Measurements from ENCODE around the gene OTUD7B. TPM values are rescaled to one million over a fixed set of nuclear protein-coding genes. Genes with fewer than 3 reads are reported as not detected.
A peak's percentile ranks its signal among the peaks of the same experiment; 100 is the strongest.

The OTUD7B gene
- total RNA-seq, 1 experiment from 2014 or later: 14.2 TPM

DNA sequence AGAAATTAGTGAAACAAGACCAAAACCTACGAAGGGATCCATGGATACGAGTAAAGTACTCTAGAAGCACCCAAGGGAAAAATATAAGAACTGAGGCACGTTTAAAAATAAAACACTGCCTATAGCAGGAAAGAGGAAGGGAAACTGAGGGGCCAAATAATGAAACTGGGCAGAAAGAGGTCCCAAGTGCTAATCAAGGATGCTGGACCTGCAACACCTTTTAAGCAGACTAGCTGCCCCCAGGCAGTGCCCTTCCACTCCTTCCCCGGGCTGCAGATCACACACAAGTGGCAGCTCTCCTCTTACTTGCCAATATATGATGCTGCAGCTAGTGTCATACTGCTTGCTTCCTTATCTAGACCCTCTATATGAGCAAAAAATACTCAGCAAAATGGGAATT is 7.6 kb upstream of the OTUD7B start:
- Histone ChIP-seq H3K36me3 (no peaks in the 10 kb centered on the region), H3K27me3 (replicated peaks) (no peaks in the 10 kb centered on the region), H3K9me3 (replicated peaks) (no peaks in the 10 kb centered on the region), H3K4me3 (no peak overlapping the region), H3K27ac (no peak overlapping the region), H3K4me1 (replicated peaks) (no peaks in the 10 kb centered on the region)
- DNase-seq (ENCODE audit: low read depth in 1 of 2, low spot score in 2 of 2): no peak

DNA sequence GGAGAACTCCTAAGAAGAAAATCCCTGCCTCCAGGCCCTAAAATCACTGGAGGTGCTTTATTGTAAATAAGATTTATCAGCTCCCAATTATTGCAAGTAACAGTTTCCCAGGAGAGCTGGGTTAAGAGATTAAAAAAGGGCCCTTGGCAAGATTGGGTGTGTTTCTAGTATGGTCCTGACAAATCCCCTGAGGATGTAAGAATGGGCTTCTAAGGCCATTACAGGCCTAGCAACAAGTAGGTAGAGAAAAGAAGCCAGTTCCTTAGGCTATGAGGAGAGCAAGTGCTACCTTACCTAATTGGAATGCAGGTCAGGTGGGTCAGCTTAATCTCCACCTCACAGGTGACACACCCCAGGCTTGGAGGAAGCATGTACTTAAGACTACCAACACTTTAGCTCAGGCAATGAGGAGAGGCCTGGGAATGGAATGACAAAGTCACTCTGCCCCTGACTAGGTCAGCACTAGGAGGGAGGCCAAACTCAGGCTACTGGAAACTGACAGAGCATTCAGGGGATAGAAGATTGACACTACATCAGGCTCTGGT is 6.8 kb upstream of the OTUD7B start:
- H3K4me3 ChIP-seq: no peak overlapping the region
- no peak overlapping the region for H3K27ac ChIP-seq
- H3K4me1 ChIP-seq (replicated peaks): no peaks in the 10 kb centered on the region
- no peaks in the 10 kb centered on the region for H3K36me3 ChIP-seq
- H3K27me3 ChIP-seq (replicated peaks): no peaks in the 10 kb centered on the region
- no peaks in the 10 kb centered on the region for H3K9me3 ChIP-seq (replicated peaks)
- no peak for DNase-seq (ENCODE audit: low read depth in 1 of 2, low spot score in 2 of 2)

DNA sequence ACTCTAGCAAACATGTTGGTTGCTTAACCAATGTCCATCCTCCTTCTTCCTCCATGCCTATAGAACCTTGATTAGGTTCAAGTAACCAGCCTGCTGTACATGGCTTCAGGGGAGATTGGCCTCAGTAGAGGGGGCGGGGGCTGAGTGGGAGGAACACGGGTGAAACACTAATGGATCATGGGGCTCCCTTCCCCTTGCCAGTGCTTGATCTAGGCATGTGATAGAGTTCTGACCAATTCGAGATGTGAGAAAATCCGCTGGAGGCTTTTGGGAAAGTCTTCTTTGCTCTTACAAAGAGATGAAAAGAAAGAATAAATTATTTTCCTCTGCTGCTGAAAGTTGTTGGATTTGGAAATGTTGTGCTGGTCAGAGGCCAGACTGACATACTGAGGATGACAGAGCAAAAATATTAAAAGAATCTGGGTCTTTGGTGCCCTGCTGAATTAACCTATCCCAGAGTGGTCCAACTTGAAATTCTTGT is 5.2 kb upstream of the OTUD7B start:
- H3K4me3 ChIP-seq: no peak overlapping the region
- no peaks in the 10 kb centered on the region for H3K36me3 ChIP-seq
- no peaks in the 10 kb centered on the region for H3K9me3 ChIP-seq (replicated peaks)
- H3K27ac ChIP-seq: no peak overlapping the region
- no peak for DNase-seq (ENCODE audit: low read depth in 1 of 2, low spot score in 2 of 2)
- H3K27me3 ChIP-seq (replicated peaks): no peaks in the 10 kb centered on the region
- peaks cover 7% of the 10 kb centered on the region for H3K4me1 ChIP-seq (replicated peaks)

DNA sequence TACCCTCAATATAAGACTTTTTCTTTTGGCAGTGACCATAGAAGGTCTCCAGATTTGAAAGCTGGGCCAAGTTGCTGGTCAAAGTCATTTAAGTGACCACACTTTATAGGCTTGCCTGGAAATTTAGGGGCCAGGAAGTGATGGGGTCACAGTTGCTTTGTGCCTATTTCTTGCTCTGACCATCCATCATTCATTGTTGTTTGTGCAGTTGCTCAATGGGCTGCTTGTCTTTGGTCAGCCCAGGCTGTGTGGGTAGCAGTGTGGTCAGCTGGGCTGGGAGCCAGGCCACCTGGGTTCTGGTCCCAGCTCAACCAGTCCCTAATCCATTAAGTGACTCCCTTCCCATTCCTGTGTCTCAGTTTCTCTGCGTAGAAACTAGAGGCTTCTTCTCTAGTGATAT is 2.1 kb upstream of the OTUD7B start:
- no peak for DNase-seq (ENCODE audit: low read depth in 1 of 2, low spot score in 2 of 2)
- H3K9me3 ChIP-seq (replicated peaks): no peaks in the 10 kb centered on the region
- no peaks in the 10 kb centered on the region for H3K27me3 ChIP-seq (replicated peaks)
- H3K27ac ChIP-seq: no peak overlapping the region
- H3K36me3 ChIP-seq: peaks cover 4% of the 10 kb centered on the region; the same call in 1 of the 2 replicates
- no peak overlapping the region for H3K4me3 ChIP-seq
- H3K4me1 ChIP-seq (replicated peaks): peaks cover 23% of the 10 kb centered on the region

DNA sequence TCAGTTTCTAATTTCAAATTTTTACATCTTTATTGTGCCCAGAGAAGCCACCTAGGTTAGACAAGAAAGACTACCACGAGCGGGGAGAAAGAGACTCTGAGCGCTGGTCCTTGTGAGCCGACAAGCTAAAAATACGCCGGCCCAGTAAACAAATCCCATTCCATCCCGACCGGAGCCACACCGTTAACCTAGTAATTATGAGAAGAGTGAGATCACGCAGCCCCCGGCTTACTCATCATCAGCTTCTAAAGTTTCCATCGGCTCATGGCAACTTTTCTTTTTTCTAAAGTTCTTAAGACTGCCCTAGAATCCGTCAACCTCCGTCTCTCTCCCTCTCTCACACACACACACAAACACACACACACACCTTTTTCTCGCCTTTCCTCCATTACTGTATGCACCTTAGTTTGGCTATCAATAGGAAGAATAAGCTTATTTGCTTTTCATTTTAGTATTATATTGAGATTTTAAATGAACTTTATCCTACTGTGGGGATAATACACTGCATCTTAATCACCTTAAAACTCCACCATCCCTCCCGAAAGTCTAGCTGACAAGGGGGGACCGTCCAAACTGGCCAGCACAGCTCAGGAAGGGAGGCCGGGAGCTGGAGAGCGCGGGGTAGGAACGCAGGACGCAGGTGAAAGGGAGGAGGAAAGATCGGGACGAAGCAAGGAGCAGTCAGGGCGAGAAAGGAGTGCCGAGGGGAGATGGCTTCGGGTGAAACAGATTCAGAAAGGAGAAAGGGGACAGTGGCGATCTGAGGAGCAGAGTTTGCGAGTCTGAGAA is 728 bp downstream of the OTUD7B start:
- Histone ChIP-seq H3K9me3 (replicated peaks) (no peaks in the 10 kb centered on the region), H3K4me1 (replicated peaks) (peaks cover 34% of the 10 kb centered on the region), H3K36me3 (peaks cover 23% of the 10 kb centered on the region), H3K4me3 (peak overlapping the region; percentile 78), H3K27ac (peak overlapping the region; percentile 69), H3K27me3 (replicated peaks) (no peaks in the 10 kb centered on the region)
- DNase-seq (ENCODE audit: low read depth in 1 of 2, low spot score in 2 of 2): peak; percentile 68 to 73

DNA sequence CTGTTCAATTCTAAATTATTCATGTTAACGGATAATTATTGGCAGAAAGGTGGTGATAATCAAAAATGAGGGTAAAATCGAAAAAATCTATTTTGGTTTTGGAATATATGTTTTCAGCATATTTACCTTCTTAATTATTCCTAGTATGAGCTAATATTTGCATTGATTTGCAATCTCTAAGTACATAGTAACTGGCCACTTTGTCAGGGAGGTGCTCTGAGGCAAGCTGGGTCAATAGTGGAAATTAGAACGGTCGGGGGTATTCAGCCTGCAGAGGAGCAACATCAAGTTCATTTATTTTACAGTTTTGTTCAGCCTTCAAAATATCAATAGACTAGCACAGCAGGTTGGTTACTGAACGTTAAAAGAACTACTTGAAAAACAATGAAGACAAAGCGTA is 1.8 kb downstream of the OTUD7B start:
- Histone ChIP-seq H3K4me1 (replicated peaks) (peaks cover 34% of the 10 kb centered on the region), H3K27ac (no peak overlapping the region; the same call in 1 of the 2 replicates)
- no peak for DNase-seq (ENCODE audit: low read depth in 1 of 2, low spot score in 2 of 2)

DNA sequence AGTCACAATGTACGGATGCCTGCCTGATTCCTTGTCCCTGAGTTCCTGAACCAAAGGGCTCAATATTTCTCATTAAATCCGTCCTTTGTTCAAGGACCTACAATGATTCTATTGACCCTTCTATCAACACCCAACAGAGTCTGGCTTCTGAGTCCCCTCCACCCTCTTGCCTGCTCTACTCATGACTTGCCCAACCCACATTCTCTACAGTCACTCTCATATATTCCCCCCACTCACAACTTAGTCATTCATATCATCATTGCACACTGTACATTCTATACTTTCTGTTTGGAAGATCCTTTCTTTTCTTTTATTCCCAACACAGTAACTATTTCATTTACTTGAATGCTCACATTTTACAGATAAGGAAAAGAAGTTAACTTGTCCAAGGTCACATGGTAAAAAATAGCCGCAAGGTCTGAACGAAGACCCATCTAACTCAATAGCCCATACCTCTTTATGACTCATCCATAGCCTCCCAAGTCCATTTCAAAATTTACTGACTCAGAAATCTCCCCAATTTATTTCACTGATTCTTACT is 3.6 kb downstream of the OTUD7B start:
- Histone ChIP-seq H3K27ac (peak overlapping the region; percentile 9; the same call in 1 of the 2 replicates), H3K9me3 (replicated peaks) (no peaks in the 10 kb centered on the region), H3K4me1 (replicated peaks) (peaks cover 42% of the 10 kb centered on the region), H3K27me3 (replicated peaks) (no peaks in the 10 kb centered on the region), H3K4me3 (no peak overlapping the region), H3K36me3 (peaks cover 41% of the 10 kb centered on the region)
- DNase-seq (ENCODE audit: low read depth in 1 of 2, low spot score in 2 of 2): no peak

More for the DNA sequence above, 1.8 kb downstream of the OTUD7B start:
- Histone ChIP-seq H3K36me3 (peaks cover 31% of the 10 kb centered on the region), H3K27me3 (replicated peaks) (no peaks in the 10 kb centered on the region), H3K4me3 (peak overlapping the region; percentile 78), H3K9me3 (replicated peaks) (no peaks in the 10 kb centered on the region)

DNA sequence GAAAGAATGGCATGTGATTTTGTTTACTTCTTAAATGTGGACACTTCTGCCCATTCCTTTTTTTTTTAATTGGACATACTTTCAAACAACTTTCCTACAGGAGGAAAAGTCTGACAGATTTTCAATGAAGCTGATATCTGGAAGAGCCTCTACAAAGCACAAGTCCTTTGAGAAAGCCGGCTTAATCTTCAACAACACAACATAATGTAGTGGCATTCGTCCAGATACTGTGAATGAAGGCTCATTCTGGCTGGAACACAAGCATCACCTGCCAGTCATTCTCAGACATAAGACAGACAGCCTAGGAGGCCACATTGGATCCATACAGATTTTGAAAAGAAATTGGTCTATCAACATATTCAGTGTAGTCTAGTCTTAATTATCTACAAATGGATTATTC is 4.9 kb downstream of the OTUD7B start:
- Histone ChIP-seq H3K4me3 (no peak overlapping the region), H3K4me1 (replicated peaks) (peaks cover 42% of the 10 kb centered on the region), H3K9me3 (replicated peaks) (no peaks in the 10 kb centered on the region), H3K27me3 (replicated peaks) (no peaks in the 10 kb centered on the region), H3K36me3 (peaks cover 51% of the 10 kb centered on the region), H3K27ac (no peak overlapping the region)
- no peak for DNase-seq (ENCODE audit: low read depth in 1 of 2, low spot score in 2 of 2)

DNA sequence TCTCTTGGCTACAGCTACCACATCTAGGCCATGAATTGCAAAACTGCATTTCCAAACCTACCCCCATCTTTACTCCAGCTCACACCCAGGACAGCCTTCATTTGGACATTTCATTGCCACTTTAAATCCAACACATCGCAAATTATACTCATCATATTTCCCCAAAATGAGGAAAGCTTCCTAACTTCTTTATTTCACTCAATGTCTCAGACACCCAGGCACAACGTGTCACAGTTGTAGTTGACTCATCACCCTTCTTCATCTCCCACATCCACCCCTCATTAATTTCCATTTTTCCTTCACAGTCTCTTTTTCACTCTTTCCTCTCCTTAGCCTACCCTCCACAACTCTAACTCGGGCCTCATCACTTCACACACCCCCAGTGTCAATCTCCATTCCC is 6.7 kb downstream of the OTUD7B start:
- Histone ChIP-seq H3K36me3 (peaks cover 64% of the 10 kb centered on the region), H3K4me1 (replicated peaks) (peaks cover 52% of the 10 kb centered on the region), H3K27ac (no peak overlapping the region), H3K27me3 (replicated peaks) (no peaks in the 10 kb centered on the region), H3K4me3 (no peak overlapping the region), H3K9me3 (replicated peaks) (no peaks in the 10 kb centered on the region)
- DNase-seq (ENCODE audit: low read depth in 1 of 2, low spot score in 2 of 2): no peak

DNA sequence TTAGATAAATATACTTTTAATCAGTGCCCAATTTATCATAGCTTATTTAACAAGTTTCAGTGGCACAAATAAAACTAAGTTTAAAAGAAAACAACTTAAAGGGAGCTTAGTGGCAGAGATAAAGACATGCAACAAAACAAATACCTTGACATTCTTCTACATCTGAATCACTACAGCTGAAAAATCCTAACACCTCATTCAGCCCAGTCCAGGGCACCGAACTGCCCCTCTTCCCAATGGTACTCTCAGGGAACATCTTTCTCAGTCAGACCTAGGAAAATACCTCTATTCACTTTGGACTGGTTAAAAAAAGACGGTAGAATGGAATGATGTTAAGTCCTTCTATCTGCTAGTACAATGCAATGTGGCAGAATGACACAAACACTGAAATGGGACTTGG is 8.3 kb downstream of the OTUD7B start:
- Histone ChIP-seq H3K27me3 (replicated peaks) (no peaks in the 10 kb centered on the region), H3K27ac (no peak overlapping the region), H3K36me3 (peaks cover 65% of the 10 kb centered on the region), H3K4me3 (no peak overlapping the region), H3K4me1 (replicated peaks) (peaks cover 52% of the 10 kb centered on the region), H3K9me3 (replicated peaks) (no peaks in the 10 kb centered on the region)
- DNase-seq (ENCODE audit: low read depth in 1 of 2, low spot score in 2 of 2): no peak

DNA sequence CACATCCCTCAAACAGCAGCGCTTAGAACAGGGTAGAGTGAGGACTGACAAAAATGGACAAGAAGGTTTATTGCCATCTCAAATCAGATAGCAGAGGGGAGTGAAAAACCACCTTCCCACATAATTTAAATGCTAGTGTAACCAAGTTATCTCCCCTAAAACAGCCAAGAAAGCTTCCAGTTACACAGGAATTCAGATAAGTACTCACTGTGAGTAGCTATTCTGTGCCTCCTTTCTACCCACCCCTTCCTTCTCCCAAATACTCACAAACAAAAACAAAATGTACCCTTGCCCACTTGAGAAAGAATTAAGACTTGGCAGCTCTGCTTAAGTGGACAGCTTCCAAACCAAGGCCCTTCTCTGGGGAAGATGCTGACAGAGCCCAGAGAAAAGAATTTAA is 9.1 kb downstream of the OTUD7B start:
- Histone ChIP-seq H3K36me3 (peaks cover 71% of the 10 kb centered on the region), H3K4me3 (no peak overlapping the region), H3K4me1 (replicated peaks) (peaks cover 53% of the 10 kb centered on the region), H3K27me3 (replicated peaks) (no peaks in the 10 kb centered on the region), H3K27ac (no peak overlapping the region), H3K9me3 (replicated peaks) (no peaks in the 10 kb centered on the region)
- no peak for DNase-seq (ENCODE audit: low read depth in 1 of 2, low spot score in 2 of 2)

DNA sequence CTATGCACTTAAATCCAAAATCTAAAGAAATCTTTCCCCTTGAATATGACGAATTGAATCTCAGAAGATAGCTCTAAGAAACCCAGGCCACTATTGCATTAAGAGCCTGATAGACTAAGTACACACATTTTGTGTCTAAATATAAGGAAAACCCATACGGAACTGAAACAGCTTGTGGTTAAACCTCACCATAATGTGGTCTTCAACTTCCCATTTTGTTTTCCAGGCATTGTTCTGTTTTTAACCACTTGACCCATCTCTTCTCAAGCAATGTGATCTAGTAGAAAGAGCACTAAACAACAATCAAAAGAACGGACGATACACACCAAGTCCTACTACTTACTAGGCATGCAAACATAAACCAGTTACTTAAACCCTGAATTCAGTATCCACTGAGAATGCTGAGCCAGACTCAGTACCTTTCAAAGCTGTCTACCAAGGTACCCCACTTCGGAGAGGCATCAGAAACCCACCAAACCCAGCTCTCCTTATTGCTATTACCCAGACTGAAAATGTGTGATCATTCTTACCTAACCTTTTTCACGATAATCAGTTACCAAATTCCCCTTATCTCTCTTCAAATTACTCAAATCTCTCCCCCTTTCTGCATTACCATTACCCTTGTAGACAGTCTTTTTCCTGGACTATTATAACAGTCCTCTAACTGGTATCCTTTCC is 12.8 kb downstream of the OTUD7B start:
- Histone ChIP-seq H3K36me3 (peaks cover 54% of the 10 kb centered on the region), H3K4me1 (replicated peaks) (peaks cover 68% of the 10 kb centered on the region), H3K27me3 (replicated peaks) (no peaks in the 10 kb centered on the region), H3K9me3 (replicated peaks) (no peaks in the 10 kb centered on the region), H3K4me3 (no peak overlapping the region), H3K27ac (no peak overlapping the region)
- peak in 1 of 2 experiments; percentile 20 for DNase-seq (ENCODE audit: low read depth in 1 of 2, low spot score in 2 of 2)

DNA sequence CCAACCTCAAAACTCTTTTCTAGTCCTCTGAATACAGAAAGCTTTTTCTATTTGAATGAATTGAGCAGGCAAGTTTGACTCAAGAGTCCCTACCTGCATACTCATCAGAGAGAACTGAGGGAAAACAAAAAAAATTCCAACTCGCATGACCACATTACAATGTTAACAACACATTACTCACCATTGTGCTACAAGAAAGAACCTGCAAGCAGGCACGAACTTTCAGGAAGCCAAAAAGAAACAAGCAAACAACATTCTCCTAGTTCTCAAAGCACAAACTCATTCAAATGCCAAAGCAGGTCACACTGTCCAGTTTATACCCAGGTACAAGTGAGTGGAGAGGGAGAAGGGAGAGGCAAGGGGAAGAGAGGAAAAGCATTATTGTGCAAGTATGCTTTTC is 14.6 kb downstream of the OTUD7B start:
- peak in 1 of 2 experiments; percentile 60 for DNase-seq (ENCODE audit: low read depth in 1 of 2, low spot score in 2 of 2)
- no peak overlapping the region for H3K4me3 ChIP-seq
- peaks cover 54% of the 10 kb centered on the region for H3K4me1 ChIP-seq (replicated peaks)
- peak overlapping the region; percentile 32; the same call in 1 of the 2 replicates for H3K27ac ChIP-seq
- no peaks in the 10 kb centered on the region for H3K9me3 ChIP-seq (replicated peaks)
- no peaks in the 10 kb centered on the region for H3K27me3 ChIP-seq (replicated peaks)
- peaks cover 41% of the 10 kb centered on the region for H3K36me3 ChIP-seq

DNA sequence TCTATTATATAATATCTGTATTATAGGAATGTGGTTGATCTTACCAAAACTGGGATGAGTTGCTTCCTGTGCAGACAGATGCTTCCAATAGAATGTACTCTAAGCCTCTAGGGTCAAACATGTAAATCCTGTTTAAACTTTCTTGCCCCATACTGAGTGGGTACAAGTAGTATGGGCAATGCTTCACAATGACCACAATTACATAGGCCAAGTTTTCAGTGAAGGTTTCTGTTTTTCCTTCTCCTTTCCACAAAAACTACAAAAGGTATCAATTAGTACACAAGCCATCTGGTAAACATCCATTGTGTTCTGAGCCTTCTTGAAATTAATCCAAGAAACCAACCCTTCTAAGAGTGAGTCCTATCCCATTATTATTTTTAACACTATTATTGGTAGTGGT is 16.8 kb downstream of the OTUD7B start:
- Histone ChIP-seq H3K4me1 (replicated peaks) (peaks cover 44% of the 10 kb centered on the region), H3K9me3 (replicated peaks) (no peaks in the 10 kb centered on the region), H3K4me3 (no peak overlapping the region), H3K36me3 (peaks cover 23% of the 10 kb centered on the region; the same call in 1 of the 2 replicates), H3K27me3 (replicated peaks) (no peaks in the 10 kb centered on the region), H3K27ac (no peak overlapping the region)
- no peak for DNase-seq (ENCODE audit: low read depth in 1 of 2, low spot score in 2 of 2)
